ENCODE data around the gene ACOT7.

ACOT7 gene

DNA sequence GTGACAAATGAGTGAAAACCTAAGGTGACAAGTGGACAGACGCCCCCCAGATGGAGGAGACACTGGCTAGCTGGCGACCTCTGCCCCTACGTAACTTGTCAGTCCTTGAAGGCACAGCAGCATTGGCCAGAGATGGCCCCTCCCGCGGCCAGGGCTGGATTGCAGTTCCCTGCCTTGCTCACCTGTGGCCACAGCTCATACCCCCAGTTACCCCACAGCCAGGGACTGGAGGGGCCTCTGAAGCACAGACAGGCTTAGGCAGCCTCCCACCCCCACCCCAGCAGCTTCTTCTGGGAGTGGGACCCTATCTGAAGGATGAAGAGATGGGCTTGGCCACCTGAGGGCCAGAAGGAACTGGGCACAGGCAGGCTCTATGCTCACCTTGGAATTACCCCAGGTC is 145.9 kb downstream of the ACOT7 start:
- DNase-seq: no peak

GRCh38 chr1:6246497-6247467 is 146.8 kb downstream of the ACOT7 start:
- peak in 12 of 14 donors; percentile 20 to 67 (median 49) for DNase-seq

GRCh38 chr1:6245869-6246496 is 147.6 kb downstream of the ACOT7 start:
- DNase-seq: no peak

GRCh38 chr1:6245086-6245868 is 148.3 kb downstream of the ACOT7 start:
- peak in 12 of 14 donors; percentile 5 to 71 (median 28) for DNase-seq

- DNase-seq: no peak
Observed at GRCh38 chr1:6244401-6245049, 149.0 kb downstream of the ACOT7 start.

DNA sequence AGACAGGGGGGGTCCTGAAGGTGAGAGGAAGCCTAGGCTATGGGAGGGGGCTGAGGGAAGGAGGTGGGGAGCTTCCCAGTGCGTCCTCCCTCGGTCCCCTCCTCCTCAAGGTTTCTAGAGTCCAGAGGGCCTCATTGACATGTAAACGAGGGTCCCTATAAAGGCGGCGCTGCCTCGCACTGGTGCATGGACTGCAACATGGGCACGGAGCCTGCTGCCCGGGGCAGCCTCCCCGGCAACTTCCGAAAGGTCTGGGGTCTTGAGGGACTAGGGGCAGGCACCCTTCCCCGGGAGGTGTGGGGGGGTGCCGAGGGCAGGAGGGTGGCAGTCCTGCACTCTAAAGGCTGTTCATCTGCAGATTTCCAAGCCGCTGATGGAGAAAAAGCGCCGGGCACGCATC is 149.6 kb downstream of the ACOT7 start, which contains the start of gene HES3:
TSS of gene HES3 (plus strand) at position 187 of the 400 bp plus-strand sequence. CDS start at position 374, 187 bp downstream.
- DNase-seq: no peak

- no peak for DNase-seq
Observed at GRCh38 chr1:6243053-6243834, 150.3 kb downstream of the ACOT7 start.

DNA sequence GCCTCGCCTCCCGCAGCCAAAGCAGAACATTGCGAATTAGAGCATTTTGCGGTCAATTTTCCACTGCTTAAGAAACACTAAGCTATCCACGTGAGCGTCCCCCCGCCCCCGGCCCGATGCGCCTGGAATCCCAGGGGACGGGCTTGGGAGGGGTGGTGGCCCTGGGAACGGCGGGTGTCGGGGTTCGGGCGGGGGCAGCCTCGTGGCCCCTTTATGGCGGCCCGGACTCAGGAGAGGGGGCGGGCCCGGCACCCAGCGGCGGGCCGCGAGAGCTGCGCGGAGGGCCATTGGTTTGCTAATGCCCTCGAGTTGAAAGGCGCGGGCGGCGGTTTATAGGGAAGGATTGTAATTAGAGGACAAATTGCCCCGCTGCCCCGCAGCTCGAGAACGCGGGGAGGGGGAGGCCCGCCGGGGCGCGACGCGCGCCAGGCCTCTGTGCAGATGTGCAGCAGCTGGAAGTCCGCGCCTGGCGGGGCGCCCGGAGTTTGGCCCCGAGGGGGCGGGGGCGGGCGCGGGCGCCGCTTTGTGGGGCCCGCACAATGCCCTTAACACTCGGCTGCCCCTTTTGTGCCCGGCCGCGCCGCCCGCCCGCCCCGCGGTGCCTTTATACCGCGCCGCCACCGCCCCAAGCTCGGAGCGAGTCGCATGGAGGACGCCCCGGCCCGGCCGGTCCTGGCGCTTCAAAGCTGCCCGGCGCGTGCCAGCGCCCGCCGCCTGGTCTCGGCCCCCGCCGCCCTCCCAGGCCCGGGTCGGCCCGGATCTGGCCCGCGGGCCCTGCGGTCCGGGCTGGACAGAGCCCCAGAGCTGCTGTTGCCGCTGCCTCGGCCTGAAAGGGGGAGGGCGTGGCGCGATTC is 151.5 kb downstream of the ACOT7 start:
- peak in 1 of 14 donors; percentile 15 for DNase-seq

DNA sequence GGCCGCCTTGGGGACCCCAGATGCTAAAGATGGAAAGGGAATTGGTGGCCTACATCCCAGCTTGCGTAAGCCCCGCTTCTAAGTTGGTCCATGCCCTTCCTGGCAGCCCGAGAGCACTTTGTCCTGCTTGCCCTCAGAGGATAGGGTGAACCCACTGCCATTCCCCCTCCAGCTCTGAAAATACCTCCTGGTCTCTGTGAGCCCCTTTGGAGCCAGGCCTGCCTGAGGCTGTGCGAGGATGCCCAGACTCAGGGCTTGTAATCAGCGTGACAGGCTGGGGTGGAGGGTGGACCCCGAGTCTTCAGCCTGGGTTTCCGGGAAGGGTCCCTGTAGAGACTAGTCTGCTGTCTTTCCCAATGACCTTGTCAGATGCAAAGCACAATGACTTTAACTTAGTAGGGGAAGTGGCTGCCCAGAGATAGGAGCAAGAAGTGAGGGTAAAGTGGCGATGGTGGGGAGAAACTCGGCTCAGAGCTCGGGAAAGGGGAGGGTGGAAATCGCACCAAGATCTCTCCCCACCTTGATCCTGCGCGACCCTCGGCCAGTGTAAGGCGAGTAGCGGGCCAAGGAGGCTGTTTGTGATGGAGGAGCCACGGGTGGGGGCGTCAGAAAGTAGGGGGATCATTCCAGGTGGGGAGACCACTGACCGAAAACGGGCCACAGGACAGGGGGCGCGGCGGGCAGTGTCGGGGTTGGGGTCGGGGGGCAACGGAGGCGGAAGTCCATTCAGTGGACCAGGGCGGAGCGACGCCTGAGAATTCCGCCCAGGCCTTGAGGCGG is 152.3 kb downstream of the ACOT7 start:
- DNase-seq: no peak

- no peak for DNase-seq
Observed at GRCh38 chr1:6239950-6240768, 153.4 kb downstream of the ACOT7 start.

- DNase-seq: no peak
Observed at GRCh38 chr1:6239213-6239752, 154.3 kb downstream of the ACOT7 start.

- no peak for DNase-seq
Observed at GRCh38 chr1:6237093-6237492, 156.5 kb downstream of the ACOT7 start.

GRCh38 chr1:6235296-6235677 is 158.3 kb downstream of the ACOT7 start:
- DNase-seq: no peak

GRCh38 chr1:6234502-6235295 is 158.9 kb downstream of the ACOT7 start:
- DNase-seq: no peak

DNA sequence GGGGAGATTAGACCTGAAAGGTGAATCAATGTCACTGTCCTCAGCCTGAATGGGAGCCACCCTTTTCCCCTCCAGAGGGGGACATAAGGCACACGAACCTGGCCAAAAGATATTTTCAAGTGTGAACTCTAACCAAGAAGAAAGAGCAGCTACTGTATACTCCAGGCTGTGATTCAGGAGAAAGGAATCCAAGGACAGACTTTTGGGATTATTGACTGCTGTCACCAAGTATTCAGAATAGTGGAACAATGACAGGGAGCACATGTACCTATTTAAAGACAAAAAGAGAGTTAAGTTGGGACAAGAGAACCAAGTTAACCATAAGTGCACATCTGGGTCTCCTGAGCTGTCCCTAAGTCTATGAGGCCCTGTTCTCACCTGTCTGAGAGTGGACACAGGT is 160.2 kb downstream of the ACOT7 start:
- no peak for DNase-seq

GRCh38 chr1:6225651-6226050 is 167.9 kb downstream of the ACOT7 start:
- DNase-seq: no peak

DNA sequence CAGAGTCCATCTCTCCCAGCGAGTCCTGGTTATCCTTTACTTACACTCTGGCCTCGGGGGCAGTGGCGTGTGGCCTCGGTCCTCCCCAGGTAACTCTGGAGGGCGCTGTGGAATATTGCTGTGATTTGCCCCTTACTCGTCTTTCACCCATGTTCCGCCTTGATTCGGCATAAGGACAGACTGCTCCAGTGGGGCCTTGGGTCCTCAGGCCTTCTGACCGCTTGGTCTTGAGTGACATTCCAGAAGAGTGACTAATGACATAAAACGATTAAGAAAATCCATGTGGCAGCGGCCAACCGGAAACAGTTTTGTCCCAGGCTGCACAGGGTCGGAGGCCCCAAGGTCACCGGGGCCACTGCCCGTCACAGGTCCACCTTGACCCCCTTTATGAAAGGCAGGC is 168.8 kb downstream of the ACOT7 start:
- no peak for DNase-seq

DNA sequence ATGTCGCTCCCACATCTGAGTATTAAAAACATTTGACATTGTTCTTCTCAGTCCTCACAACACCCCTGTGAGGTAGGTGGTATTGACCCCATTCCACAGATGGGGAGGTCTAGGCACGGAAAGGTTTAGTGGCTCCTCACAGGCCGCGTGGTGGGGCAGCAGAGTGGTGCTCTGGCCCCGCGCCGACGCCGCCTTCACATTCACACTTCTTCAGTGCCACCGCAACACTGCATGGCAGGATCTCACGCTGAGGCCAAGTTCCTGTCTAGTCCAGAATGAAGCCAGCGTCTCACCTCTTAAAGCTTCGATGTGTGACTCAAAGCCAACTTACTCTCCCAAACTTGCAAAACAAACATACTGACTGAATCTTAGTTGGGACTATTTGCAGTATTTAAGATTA is 169.9 kb downstream of the ACOT7 start:
- DNase-seq: no peak

Measured in C1 segment of cervical spinal cord (tissue), 14 donors.